Stimulated activated CD8-positive, alpha-beta memory T cell treated with anti-CD3 and anti-CD28 coated beads, Interleukin-12 subunit alpha, Interleukin-12 subunit beta, amount 100 ng/mL, for 24 hours (primary cell): ENCODE measurements around the gene NKD2.

Source experiments
- DNase-seq: peaks from one replicate; pipeline ENCODE4 v3.0.0-alpha.2; 2020; ENCODE audit errors: extremely low read depth

The NKD2 gene

DNA sequence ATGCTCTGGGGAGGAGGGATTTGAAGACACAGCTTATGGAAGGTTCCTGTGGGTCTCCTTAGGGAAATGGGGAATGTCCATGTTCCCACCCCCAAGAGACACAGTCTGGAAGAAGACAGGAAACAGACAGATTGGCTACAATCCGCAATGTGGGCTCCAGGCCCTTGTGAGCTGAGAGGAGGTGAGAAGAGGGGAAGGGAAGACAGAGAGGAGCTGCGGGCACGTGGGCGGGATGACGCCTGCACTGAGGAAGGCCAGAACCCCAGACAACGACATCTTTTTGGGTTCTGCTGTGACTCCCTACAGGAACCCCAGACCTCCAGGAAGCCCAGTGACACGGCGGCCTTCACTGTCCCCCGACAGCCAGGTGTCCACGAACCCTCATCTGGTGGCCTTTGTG, 29.9 kb upstream of the NKD2 start:
- no peak for DNase-seq

DNA sequence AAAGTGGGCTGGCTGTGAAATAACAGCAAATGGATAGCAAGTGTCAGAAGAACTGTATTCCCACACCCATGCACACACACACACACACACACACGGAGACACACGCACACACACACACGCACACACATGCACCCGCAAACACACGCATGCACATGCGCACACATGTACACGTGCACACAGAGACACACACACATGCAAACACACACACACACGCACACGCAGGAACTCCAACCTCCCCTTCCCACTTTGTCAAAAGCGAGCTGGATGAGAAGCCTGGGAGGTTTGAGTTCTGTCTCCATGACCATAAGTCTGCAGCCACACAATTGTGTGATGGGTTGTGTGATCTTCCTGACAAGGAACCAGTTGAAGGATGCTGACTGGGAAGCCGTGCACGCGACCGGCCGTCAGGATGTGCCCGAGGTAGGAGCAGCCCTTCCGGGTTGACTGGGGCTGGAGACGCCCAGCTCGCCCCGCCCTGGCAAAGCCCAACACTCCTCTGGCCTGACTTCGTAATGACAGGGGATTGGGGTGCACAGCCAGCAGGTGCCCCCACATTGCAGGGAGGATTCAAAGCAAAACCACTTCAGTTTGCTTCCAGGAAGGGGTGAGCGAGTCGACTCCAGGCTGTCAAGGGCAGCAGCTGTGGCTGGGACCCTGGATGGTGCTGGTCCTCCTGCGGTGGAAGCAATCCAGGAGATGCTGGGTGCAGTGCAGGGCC, 29.3 kb upstream of the NKD2 start:
- no peak for DNase-seq

DNA sequence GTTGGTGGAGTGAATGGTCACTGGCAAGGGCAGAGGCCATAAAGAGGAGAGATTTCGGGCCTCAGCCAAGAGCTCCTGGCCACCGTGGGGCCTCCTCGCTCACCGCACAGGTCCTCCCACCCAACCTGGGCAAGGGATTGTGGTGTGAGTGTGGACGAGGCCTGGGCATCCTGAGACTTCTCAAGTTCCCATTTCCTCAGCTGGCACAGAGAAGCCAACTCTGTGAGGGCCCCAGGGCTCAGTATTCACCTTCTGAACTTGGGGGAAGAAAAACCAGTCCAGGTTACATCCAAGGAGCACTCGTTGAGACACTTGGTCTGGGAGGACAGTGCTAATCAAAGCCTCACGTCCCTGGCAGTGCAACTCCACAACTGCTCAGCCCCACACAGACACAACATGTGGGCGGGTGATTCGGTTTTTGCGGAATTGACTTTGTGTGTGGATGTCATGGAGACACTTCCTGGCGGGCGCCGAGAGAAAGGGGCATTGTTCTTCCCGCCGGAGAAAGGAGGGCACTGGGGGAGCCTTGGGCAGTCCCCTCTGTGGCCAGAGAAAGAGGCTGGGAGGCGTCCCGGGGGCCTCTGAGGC, 28.5 kb upstream of the NKD2 start:
- no peak for DNase-seq

DNA sequence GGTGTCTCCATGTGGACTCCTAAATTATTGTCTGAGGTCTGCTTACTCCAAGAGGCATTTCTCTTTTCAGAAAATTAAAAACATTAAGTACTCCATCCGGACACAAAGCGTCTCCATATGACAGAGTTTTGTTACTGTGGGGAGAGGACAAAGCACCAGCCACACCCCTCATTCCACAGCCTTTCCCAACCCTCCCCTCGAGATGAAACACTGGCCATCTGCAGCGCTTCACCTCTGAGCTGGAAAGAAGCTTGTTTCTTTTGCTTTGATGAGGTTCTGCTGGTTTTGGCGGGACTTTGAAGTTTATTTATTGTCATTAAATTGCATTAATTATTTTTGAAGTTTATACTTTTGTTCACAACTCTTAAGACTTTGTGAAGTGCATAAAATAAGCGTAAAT, 27.6 kb upstream of the NKD2 start:
- DNase-seq, result no peak

DNA sequence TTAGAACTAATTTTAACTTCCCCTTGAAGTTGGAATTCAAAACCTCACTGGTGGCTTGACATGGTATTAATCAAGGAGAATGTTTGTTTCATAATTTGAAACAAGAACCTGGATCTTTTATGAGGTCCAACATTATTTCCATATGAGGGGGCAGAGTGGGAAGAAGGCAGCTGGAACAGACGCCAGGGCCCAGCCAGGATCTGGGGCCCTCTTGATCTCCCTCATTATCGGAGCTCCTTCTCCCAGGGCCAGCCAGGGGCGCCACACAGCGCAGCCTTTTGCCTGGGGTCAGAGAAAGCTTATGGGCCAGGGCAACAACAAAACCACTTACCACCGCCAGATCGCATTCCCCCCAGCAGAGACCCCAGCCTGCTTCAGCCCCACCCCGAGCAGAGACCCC, 27.1 kb upstream of the NKD2 start:
- DNase-seq, result no peak

DNA sequence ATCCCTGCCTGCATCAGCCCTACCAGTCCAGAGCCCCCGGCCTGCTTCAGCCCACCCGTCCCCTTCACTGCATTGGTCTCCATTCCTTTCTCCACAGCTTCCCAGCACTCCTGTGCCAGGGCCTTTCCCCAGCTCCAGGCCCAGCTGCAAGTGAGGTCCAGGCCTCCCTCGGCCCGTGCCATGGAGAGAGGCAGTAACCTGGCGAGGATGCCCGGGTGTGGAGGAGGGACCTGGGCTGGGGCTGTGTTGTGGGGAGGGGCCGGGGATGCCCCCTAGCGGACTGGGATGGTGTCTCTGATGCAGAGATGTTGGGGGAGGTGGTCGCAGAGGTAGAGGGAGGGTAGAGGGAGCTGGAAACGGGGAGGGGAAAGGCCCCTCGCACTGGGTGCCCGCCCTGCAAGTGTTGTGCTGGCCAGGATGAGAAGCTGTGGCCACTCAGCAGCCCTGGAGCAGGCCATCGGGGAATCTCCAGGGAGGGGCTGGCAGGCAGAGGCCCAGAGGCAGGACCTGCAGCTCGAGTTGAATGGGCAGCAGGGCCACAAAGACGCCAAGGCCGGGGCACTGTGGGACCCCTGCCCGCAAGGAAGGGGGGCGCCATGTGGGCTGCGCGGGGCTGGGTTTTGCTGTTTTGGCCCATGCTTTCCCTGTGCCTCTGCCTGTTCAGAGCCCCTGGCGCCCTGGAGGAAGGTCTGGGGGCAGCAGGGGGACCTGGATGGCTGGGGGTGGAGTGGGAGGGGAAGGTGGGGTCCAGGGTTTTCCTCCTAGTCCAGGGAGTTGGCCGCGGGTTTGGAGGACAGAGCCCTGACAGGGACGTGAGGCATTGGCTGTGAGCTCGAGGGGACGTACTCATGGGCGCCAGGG, 26.0 kb upstream of the NKD2 start:
- no peak for DNase-seq

DNA sequence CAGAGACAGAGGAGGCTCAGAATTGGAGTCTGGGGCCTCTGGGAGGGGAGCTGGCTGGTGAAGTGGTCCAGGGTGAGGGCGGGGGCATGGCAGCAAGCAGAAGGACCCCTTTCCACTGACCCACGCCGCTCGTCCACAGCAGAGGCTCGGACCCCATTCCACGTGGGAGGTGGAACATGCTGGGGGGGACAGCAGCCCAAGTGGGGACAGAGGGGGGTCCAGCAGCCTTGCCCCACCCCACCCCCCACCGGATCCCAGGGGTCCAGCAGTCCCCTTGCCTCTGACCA, 25.4 kb upstream of the NKD2 start:
- DNase-seq, result no peak

DNA sequence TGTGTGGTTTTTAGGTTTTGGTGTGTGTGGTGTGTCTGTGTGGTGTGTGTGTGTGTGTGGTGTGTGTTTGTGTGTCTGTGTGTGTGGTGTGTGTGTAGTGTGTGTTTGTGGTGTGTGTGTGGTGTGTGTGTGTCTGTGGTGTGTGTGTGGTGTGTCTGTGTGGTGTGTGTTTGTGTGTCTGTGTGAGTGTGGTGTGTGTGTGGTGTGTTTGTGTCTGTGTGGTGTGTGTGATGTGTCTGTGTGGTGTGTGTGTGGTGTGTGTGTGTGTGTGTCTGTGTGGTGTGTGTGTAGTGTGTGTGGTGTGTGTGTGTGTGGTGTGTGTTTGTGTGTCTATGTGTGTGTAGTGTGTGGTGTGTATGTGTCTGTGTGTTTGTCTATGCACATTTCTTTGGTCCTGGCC, 25.0 kb upstream of the NKD2 start:
- no peak for DNase-seq

DNA sequence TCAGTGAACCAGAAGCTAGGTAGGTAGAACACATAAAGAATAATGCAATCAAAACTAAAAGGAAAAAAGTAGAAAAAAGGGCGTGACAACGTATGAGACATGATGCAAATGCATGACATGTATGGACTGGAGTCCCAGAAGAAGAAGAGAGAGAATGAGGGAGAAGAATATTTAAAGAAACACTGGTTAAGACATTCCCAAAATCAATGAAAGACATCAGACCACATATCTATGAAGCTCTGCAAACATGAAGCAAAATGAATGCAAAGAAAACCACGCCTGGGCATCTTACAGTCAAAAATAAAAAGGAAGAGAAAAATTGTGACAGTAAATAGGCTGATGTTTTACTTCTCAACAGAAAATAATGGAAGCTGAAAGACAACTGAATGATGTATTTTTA, 23.8 kb upstream of the NKD2 start:
- DNase-seq, result no peak

DNA sequence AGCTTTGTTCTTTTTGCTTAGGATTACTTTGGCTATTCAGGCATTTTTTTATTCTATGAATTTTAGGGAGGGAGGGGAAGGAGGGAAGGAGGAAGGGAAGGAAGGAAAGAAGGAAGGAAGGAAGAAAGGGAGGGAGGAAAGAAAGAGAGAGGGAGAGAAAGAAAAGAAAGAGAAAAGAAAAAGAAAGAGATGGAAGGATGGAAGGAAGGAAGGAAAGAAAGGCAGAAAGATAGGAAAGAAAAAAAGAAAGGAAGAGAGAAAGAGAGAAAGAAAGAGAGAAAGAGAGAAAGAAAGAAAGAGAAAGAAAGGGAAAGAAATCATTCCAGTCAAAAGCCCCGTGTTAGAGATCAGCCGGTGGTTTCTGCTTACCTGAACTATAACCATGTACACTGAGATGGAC, 20.8 kb upstream of the NKD2 start:
- DNase-seq, result no peak

DNA sequence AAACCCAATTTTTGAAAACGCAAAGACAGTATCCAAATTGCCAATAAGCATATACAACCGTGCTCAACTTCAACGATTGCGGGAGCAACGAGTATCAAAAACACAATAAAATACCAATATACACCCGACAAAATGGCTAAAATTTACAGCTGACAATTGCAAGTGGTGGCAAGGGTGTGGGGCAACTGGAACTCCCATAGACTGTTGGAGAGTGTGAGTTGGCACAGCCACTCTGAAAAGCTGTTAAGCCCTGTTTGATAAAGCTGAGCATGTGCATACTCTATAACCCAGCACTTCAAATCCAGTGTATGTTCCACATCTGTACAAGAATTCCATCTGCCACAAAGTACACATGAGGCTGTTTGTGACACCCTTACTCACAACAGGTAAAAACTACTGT, 20.3 kb upstream of the NKD2 start:
- DNase-seq, result no peak

DNA sequence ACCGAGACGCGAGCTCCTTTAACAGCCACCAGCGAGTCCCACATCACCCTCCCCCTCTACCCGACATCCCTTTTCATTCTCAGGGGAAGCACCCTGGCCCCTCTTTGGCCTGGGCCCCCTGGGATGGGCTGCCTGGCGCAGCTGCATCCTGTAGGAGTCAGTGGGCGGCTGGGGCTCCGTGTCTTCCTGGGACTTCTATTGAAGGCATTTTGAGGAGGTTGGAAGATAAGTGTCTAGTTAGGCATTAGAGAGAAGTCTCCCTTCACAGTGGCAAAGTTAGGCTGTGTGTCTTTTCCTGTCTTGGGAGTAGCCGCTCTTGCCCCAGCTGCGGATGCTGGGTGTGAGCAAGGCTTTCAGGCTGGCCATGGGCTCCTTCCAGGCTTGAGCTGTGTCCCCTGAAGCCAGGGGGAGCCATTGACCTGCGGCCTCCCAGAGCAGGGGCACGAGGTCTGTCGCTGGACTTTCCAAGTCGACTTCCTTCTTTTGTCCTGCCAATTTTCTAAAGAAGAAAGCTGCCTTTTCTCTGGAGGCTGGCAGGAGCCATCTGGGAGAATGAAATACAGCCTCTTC, 18.6 kb upstream of the NKD2 start:
- DNase-seq, result no peak

DNA sequence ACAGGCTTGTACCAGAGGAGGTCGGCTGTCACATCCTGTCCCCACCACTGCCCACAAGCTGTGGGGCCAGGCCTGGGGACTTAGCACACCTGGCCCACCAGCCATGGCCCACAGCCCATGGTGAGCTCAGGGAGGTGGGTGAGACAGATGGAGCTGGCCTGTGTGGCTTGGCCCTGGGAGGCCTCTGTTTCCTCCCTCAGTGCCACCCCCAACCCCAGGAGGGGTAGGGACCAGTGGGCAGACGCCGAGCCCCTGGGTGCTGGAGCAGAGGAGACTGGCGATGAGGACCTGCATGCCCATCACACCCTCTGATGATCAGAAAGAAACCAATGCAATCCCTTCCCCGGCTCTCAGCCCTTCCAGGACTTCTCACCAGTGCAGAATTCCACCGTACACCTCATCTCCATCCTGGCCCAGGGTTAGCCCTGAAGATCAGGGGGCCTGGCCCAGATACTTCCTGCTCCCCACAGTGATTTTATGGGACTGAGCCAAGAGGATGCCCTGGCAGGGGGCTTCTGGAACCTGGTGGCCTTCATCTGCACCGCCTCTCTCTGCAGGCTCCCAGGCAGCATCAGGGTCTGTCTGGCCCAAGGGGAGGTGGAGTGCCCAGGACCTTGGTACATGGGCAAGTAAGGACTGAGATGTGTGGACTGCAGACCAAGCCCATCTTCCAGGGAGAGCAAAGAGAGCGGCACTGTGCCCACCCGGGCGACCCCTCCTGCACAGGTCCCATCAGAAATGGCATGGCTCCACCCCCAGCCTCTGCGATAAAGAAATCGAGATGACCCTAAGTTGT, 16.9 kb upstream of the NKD2 start:
- no peak for DNase-seq

DNA sequence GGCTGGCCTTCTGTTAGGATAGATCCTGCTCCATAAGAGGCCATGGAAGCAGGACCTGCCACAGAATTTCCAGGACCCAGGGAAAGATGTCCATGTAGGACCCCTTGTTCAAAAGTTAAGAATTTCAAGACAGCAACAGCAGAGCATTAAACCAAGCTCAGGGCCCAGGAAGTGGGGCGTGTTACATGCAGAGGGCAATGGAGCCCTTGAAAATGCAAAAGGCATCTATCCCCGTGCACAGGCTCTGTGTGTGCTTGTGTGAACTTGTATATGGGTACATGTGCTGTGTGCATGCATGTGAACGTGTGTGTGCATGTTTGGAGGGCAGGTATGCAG, 14.4 kb upstream of the NKD2 start:
- DNase-seq, result no peak

DNA sequence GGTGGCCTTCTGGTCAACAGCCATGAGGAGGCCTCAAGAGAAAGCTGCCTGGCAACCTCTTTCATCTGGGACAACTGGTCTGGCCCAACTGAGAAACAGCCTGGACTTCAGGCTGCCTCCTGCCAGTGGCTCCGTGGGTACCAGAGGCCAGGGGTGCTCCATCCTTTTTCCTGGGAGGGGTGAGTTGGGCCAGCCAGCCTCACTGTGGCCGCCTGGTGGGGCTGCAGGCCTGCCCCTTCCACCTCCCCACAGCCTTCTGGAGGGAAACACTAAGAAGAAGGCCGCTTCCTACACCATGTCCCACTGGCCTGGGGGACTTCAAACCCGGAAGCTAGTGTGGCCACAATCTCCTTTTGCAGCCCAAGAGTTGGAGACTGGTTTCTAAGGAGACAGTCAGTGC, 13.8 kb upstream of the NKD2 start:
- no peak for DNase-seq

DNA sequence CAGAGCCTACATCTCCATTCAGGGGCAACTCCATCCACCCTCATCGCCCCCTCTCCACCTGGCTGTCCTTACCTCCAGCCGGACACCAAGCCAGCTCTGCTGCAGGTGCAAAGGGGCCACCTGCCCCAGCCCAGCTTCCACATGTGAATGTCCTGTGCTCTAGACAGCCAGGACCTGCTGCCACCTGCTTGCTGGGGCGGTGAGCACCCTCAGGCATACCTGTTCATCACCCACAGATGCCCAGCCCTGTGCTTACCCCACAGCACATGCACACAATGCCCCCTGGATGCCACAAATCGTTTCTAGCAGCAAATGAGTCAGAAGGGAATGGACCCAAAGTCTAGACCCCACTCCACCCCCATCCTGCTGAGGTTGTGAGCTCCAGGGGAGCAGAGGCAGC, 13.3 kb upstream of the NKD2 start:
- DNase-seq, result no peak

DNA sequence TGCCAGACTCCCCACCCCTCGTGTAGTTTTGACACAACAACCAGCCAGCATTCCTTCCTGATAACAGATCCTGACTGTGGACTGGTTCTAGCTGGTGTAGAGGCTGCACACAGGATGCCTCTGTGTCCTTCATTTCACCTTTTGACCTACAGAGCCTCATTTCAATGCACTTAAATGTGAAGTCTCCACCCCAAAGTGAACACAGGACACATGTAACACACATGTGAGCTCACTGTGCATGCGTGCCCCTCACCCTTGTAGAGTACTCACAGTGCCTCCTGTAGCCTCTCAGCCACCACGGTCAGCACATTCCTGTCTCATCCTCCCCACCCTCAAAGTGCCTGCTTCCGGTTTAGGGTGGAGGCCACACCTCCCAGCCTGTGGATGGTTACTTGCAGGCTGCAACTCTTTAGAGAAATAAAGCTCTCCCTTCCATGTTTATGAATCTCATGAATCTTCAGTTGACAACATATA, 11.6 kb upstream of the NKD2 start:
- DNase-seq, result no peak

DNA sequence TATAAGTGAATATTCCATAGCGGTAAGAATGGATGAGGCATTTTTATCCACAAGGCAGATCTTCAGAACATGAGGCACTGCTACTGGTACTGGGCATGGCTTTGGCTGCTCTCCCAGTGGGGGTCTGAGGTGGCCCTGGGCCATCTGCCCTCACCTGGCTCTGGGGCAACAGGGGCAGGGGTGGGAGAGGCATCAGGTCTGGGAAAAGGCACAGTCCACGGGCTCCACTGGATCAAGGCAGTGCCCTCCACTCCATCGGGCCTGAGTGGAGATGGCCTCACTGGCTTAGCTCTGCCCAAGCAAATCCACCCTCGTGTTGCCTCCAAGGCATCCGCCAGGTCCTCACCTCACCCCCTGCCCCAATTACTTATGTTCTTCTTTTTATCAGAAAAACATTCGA, 10.9 kb upstream of the NKD2 start:
- DNase-seq, result no peak

DNA sequence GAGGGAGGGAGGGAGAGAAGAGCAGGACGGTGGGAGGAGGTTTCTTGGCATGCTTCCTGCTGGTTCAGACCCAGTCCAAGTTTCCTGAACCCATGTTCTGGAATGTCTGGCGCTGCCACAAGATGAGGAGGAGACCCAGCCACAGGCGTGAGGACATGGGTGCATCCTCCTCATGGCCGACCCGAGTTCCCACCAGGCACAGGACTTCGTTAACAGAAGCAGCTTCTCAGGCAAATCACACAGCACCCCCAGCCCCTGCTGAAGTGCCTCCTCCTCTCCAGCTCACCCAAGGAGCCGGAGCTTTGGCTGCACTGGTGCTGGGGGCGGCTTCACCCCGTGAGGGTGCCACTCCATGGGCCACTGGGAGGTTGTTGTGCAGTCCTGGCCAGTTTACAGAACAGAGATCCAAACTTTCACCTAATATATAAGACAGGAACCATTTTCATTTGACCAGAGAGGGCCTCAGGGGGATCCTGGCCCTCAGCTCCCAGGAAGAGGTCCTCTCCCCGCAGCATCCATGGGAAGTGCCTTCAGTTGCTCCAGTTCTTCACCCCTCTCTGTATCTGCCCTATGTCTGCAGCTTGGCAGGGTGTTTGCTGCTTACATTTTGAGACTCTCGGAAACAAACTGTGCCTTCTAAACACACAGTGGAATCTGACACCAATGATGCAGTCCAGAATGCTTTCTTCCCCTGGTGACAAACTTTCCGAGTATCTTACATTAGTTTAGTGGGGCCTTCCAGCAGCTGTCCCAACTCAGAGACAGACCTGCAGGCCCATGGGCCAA, 10.2 kb upstream of the NKD2 start:
- DNase-seq, result no peak

DNA sequence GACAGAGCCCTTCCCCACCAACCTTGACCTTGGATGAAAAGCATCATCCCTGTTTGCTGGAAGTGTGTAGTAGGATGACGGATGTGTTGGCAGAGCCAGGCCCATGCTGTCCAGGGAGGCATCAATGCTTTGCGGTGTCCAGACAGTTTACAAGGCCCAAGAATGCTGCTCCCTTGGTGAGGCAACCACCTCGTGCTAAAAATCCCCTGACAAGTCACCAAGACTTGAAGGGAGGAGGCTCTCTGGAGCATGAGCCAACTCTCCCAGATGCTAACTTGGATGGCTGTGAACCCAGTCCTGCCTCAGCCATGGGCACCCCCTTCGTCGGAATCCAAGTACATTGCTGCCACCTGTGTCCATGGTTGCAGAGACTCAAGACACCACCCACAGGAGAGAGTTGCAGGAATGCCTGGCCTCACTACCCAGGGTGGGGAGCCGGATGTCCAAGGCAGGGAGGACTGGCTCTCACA, 9.5 kb upstream of the NKD2 start:
- no peak for DNase-seq

DNA sequence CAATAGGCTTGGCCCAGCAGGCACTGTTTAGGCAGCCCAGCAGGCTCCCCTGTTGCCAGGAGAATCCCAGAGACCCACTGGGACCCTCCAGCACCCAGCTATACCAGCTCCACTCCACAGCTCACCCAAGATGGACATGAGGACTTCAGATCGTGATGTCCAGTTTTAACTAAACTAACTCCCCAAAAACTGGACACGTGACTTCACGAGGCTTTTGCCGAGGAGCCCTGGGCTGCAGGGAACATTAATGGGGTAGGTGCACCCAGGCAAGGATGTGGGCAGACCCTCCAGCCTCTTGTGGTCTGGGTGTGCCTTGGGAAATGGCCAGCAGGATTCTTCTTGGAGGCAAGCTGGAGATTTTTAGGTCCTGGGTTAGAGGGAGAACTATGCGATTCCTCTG, 8.9 kb upstream of the NKD2 start:
- DNase-seq, result no peak
